HEK293T (cell line): ENCODE results near the gene ZNF319.

Experiments used
- ARNT ChIP-seq: fragments of 450-650 bp; IDR thresholded peaks from 2 replicates; pipeline ENCODE4 v1.6.1; 2017; ENCODE audit warnings: mild to moderate bottlenecking
- BHLHE40 ChIP-seq: fragments of 450-650 bp; IDR thresholded peaks from 2 replicates; pipeline ENCODE4 v1.6.1; 2016; ENCODE audit warnings: mild to moderate bottlenecking, moderate library complexity, borderline replicate concordance
- CTBP1 ChIP-seq: fragments of 450-650 bp; IDR thresholded peaks from 2 replicates; pipeline ENCODE4 v1.6.1; 2016; ENCODE audit warnings: borderline replicate concordance
- ELF4 ChIP-seq: fragments of 450-650 bp; IDR thresholded peaks from 2 replicates; pipeline ENCODE4 v1.6.1; 2017; ENCODE audit warnings: antibody characterized with exemption
- FOXK2 ChIP-seq: fragments of 450-650 bp; IDR thresholded peaks from 2 replicates; pipeline ENCODE4 v1.6.1; 2016; ENCODE audit warnings: mild to moderate bottlenecking
- SUZ12 ChIP-seq: fragments of 450-650 bp; IDR thresholded peaks from 2 replicates; pipeline ENCODE4 v1.6.1; 2016; ENCODE audit warnings: mild to moderate bottlenecking
- TF ChIP-seq, protein P1 (sequence below): fragments of 450-650 bp; IDR thresholded peaks from 2 replicates; pipeline ENCODE4 v1.6.1; 2016

DNA sequence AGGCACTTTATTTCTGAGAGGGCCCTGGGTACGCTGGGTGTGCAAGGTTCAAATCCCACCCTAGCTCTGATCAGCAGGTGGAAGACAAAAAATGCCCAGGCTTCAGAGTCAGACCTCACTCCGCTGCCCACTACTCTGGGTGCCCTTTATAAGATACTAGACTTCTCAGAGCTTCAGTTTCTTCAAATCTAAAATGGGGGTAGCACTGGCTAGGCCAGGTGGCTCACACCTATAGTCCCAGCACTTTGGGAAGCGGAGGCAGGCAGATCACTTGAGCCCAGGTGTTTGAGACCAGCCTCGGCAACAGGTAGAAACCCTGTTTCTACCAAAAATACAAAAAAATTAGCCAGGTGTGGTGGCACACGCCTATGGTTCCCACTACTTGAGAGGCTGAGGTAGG is 2.5 kb upstream of the ZNF319 start:
- TF ChIP-seq ELF4 (no peak), BHLHE40 (no peak), CTBP1 (no peak), SUZ12 (no peak), ARNT (no peak), FOXK2 (no peak)
- TF ChIP-seq, protein P1, sequence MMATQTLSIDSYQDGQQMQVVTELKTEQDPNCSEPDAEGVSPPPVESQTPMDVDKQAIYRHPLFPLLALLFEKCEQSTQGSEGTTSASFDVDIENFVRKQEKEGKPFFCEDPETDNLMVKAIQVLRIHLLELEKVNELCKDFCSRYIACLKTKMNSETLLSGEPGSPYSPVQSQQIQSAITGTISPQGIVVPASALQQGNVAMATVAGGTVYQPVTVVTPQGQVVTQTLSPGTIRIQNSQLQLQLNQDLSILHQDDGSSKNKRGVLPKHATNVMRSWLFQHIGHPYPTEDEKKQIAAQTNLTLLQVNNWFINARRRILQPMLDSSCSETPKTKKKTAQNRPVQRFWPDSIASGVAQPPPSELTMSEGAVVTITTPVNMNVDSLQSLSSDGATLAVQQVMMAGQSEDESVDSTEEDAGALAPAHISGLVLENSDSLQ, result no peak
